GM23338 (cell line): ENCODE results near the gene AOC3. TPM values are rescaled to one million over a fixed set of nuclear protein-coding genes. Genes with fewer than 3 reads are reported as not detected.

ENCODE experiments used
- CTCF ChIP-seq, 2 experiments: fragments of 200-600 bp in 1 of 2; sonication (generic) in 1 of 2; conservative IDR thresholded peaks; 2 replicates each; pipeline versions ENCODE4 v1.5.1 to v1.6.1; 2016 to 2017; ENCODE audit warnings: antibody characterized with exemption in 2 of 2, low read depth in 2 of 2, mild to moderate bottlenecking in 2 of 2, moderate library complexity in 1 of 2
- ETS1 ChIP-seq: IDR thresholded peaks from 2 replicates; pipeline ENCODE4 v1.6.1; 2016; ENCODE audit warnings: antibody characterized with exemption
- JUNB ChIP-seq: IDR thresholded peaks from one replicate; pipeline ENCODE4 v1.6.1; 2016; ENCODE audit warnings: antibody characterized with exemption; ENCODE audit not compliant: unreplicated experiment
- POLR2AphosphoS5 ChIP-seq: IDR thresholded peaks from 2 replicates; pipeline ENCODE4 v1.6.1; 2016; ENCODE audit warnings: antibody characterized with exemption, low read depth
- REST ChIP-seq: IDR thresholded peaks from one replicate; pipeline ENCODE4 v1.6.1; 2018; ENCODE audit warnings: antibody characterized with exemption; ENCODE audit not compliant: unreplicated experiment
- ZNF114 ChIP-seq: fragments of 250-450 bp; sonication (Bioruptor Pico); IDR thresholded peaks from 2 replicates; pipeline ENCODE4 v1.5.0; 2020; ENCODE audit warnings: mild to moderate bottlenecking, moderate library complexity
- ZNF462 ChIP-seq: fragments of 250-450 bp; sonication (Bioruptor Pico); IDR thresholded peaks from 2 replicates; pipeline ENCODE4 v1.5.0; 2020; ENCODE audit warnings: mild to moderate bottlenecking, moderate library complexity
- polyA plus RNA-seq: library from polyadenylated mRNA; unstranded; fragments of >200 nt; fragmentation: Nextera tagmentation; extraction: Ambion mirVana; gene quantifications from 2 replicates; pipeline ENCODE4 v1.2.1, GENCODE V29; 2016
- total RNA-seq: library from RNA; depleted of rRNA; stranded (reverse); fragments of >200 nt; shearing (Covaris generic); gene quantifications from 2 replicates; pipeline ENCODE4 v1.2.3, GENCODE V29; 2014

AOC3 gene
- total and polyA plus RNA-seq, 2 experiments from 2014 or later, result 1.4 to 1.7 TPM

- TF ChIP-seq ZNF462 (CRISPR knock-in tag) (no peak), REST (no peak), POLR2AphosphoS5 (no peak), ETS1 (no peak), CTCF (conservative IDR thresholded peaks at IDR 0.05; ENCODE audit: low read depth in 2 of 2) (no peak), ZNF114 (no peak), JUNB (no peak)
Measured at GRCh38 chr17:42857389-42857788, 6.4 kb downstream of the AOC3 start (continued).
